GM21576 (cell line): ENCODE data around the gene C1QTNF3.
"Not testable (repeated sequence)": the region's sequence is repeated elsewhere in the genome, so short reads cannot be mapped to it uniquely, and the experiment has no call there.

ENCODE experiments used
- ATAC-seq: cut with Tn5 transposase; IDR thresholded peaks from one replicate; pipeline ENCODE4 v1.9.1; 2021; ENCODE audit warnings: mild to moderate bottlenecking, moderate library complexity; ENCODE audit not compliant: unreplicated experiment

C1QTNF3 gene, protein sequence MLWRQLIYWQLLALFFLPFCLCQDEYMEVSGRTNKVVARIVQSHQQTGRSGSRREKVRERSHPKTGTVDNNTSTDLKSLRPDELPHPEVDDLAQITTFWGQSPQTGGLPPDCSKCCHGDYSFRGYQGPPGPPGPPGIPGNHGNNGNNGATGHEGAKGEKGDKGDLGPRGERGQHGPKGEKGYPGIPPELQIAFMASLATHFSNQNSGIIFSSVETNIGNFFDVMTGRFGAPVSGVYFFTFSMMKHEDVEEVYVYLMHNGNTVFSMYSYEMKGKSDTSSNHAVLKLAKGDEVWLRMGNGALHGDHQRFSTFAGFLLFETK

DNA sequence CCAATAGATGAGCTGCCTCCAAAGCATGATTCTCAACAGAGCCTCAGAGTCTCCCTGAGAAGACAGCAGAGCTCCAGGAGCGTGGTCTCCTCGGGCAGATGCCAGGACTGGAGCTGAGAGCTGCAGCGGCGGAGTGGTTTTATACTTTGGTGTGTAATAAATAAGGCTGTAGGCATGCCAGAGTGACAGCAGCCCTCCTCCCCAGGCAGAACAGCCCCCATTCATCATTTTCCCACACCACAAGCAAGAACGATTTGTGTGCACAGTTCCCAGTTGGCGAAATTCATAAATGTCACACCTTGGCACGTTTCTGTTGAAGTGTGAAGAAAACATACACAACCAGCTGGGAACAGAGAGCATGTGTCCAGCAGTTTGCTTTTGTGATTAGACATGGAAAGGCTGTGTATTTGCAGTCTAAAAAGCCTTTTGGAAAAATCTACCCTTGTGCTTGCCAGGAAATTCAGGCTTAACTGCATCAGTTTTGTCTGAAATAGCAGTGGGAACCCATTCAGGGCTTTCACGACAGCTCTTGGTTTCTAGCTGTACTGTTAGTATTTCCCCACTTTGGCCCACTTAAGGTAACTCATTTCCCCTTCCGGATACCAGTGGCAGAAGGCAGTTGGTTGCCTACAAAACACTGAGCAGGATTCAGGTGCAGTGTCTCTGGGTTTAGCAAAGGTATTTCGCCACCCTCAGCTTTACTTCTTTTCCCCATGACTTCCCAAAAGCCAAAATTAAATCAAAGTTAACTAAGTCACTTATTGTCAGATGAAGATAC lies at the start of gene C1QTNF3:
C1QTNF3 (minus strand) TSS at position 115 of the 778 bp plus-strand sequence; CDS start at position 27, 88 bp downstream.
- ATAC-seq = no peak

DNA sequence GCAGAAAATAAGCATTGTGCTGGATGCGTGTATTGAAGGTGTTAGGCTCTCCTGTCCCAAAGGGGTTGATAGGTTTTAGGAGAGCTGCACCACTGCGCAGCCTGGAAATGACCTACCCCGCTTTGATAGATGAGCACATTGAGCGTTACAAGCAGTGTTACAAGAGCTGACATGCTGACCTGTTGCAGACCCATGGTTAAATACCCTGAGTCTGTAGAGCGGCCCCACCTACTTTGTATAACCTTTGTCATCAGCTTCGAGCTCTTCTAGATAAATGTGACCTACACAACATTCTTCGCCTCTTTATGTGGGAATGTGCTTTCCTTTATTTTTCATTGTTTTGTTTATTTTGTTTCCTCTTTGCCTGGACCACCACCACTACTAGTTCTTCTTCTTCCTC lies 48.0 kb upstream of the C1QTNF3 start:
- ATAC-seq = not testable (repeated sequence)

DNA sequence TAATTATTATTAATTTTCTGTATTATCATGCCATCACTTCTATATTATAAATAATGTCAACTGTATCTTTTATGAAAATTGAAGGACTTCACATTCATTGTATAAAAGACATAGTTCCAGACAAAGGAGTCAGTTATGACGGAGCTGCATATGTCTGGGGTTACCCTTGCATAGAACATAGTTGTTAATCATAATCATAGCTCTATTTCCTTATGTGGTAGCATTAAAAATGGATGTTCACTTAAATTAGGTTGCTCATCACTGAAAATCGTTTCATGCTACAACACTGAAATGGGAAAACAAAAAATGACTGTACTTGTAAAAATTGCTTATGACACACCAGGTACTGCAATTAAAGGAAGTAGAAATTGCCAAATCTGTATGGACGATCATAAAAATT lies 46.8 kb upstream of the C1QTNF3 start:
- not testable (repeated sequence) for ATAC-seq

DNA sequence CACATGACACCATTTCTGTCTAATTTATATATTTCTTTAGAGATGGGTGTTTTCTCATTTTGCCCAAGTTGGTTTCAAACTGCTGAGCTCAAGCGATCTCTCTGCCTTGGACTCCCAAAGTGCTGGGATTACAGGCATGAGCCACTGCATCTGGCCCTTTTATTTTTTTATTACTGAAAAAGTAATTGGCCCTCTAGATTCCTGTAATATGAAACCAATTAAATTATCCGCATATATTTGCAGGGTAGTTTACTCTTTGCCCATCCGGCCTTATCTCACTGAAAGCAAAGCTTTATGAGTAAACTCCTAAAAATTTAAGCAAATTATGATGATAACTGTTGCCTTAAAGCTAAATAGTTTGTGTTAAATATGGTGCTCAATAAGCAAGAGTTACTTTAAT lies 44.7 kb upstream of the C1QTNF3 start:
- not testable (repeated sequence) for ATAC-seq

DNA sequence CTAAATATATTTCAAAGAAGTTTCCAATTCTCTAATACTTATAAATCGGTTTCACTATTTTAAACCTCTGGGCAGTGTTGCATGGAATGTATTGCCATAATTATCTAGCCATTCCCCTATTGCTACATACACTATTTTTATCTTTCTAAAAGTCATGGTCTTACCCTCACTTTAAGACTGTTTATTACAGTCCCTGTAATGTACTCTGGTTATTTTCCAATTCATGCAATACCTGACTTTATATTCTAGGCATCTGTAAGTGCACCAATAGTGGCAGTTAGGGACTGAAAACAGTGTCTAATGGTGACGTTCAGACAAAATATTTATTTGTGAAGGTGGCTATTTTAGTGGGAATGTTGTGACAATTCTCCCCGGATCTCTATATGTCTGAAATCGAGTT lies 40.9 kb upstream of the C1QTNF3 start:
- not testable (repeated sequence) for ATAC-seq

DNA sequence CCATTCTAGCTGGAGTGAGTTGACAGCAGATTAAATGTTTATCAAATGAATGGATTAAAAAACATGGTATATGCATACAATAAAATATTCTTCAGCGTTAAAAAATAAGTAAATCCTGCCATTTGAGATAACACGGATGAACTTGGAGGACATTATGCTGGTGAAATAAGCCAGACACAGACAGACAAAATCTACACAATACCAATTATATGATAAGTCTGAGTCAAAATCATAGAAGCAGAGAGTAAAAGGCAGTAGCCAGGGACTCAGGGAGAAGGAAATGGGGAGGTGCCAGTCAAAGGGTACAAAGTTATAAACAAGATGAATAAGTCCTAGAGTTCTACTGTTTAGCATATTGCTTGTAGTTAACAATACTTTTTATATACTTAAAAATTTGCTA lies 36.5 kb upstream of the C1QTNF3 start:
- not testable (repeated sequence) for ATAC-seq

DNA sequence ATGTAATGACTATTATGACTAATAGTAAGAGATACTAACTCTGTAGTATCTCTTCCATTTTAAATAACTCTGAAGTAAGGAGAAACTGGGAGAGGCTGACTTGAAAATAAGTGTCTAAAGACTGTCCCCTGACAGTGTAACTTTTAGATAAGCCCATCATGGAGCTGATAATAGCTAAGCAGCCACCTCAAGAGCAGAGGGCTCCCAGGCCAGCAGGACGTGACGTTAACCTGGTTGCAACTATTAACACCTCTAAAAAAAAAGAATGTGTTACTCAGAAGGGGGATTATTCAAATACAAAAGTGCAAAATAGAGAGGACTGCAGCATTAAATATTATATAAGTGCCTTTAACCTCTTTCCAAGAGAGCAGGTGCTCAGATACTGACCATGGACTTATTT lies 34.6 kb upstream of the C1QTNF3 start:
- ATAC-seq = not testable (repeated sequence)

DNA sequence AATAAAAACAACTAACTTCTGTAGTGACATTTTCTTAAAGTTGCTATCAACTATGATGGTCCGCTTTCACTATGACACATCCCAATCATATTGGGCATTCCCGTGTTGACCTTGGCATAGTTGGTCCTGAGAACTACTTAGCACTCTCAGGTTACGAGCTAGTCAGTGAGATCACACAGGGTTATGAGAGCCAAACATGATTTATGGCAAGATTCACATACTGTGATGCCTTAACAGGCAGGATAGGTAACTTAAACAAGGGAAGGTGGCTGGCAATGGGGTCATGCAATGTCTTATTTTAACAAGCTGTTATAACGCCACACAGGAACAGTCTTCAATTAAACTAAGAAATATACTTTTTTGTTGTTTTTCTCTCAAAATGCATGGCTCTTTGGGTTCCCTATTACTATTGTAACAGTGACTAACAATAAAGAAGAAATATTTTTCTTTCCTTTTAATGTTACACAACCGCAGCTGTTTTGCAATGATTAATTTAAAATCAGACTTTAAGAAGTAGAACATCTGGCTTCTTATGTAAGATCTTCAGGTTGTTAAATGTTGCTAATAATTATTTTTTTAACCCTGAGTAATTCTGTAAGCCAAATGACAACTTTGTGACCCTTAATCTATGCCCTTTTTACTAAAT lies 33.8 kb upstream of the C1QTNF3 start:
- ATAC-seq = not testable (repeated sequence)

DNA sequence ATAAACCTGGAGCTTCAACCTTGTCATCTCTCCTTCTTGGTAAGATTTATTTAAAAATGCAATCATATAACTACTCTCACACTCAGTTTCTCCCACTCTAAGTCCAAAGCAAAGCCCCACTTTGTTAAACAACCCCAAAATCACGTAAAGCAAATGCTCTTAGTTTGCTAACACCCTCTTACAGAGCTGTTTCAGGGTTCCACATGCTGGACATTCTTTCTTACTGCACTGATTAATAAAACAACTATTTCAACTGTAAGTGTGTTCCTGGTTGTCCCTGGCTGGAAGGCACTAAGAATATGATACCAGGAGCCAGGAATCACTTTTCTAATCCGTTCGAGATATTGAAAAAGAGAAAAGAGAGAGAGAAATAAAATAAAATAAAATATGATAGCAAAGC lies 31.5 kb upstream of the C1QTNF3 start:
- not testable (repeated sequence) for ATAC-seq

DNA sequence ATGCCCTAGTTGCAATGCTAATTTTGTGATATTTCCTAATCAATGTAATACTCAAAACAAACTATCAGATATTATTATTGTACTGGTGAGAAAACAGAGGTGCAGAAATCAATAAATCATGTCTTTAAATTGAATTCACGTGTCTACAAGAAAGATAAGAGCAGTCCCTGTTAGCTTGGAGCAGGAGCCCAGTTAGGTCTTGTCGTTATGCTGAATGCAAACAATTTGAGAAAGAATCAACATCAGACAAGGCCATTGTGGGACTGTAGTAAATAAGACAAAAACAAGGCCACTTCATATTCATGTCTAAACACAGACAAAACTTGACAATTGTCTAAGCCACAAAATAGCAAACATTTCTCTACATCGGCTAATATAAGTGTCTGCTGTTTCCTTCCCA lies 31.1 kb upstream of the C1QTNF3 start:
- ATAC-seq = not testable (repeated sequence)

DNA sequence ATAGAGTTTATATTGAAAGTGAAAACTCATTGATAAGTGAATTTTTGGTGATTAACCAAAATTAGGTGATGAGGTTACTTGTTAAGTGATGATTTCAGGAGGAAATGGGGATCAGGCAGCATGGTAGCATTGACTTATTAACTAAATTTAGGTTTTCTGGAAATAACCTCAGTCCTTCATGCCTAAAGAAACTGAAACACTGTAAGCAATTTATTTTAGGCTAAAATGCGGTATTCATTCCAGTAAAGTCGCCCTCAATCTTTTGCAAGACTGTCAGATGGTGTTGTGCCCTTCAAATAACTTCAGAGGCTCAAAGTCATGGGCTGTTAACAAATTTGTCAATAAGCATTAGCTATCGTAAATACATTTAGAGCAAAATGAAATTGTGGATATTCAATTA lies 27.6 kb upstream of the C1QTNF3 start:
- ATAC-seq = not testable (repeated sequence)

DNA sequence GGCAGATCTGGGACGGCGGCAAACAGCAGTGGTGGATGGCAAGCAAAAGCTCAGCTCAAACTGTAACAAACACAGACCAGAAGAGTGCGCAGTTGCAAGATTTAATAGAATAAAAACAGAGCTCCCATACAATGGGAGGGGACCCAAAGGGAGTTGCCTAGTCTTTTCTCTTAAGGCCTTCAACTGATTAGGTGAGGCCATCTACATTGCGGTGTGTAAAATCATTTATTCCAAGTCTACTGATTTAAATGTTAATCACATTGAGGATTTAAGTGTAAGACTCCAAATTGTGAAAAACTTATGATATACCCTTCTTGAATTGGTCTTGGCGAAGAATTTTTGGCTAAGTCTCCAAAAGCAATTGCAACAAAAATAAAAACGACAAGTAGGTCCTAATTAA lies 21.6 kb upstream of the C1QTNF3 start:
- ATAC-seq = no peak

DNA sequence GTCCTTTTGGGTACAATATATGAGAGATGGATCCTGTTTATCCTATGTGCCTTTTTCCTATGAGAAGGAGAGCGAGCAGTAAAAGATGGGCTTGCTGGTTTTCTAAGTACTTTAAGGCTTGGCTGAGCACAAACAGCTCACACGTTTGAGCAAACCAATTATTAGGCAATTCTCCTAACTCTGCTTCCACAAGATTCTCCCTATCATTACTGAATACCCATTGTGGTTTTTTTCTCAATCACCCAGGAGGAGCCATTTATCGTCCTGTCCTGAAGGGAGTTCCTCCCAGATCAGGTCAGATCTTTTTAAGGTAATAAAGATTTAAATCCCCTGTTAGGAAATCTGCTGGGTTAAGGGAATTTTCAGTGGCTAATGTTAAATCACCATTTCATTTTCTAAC lies 19.4 kb upstream of the C1QTNF3 start:
- ATAC-seq = no peak

DNA sequence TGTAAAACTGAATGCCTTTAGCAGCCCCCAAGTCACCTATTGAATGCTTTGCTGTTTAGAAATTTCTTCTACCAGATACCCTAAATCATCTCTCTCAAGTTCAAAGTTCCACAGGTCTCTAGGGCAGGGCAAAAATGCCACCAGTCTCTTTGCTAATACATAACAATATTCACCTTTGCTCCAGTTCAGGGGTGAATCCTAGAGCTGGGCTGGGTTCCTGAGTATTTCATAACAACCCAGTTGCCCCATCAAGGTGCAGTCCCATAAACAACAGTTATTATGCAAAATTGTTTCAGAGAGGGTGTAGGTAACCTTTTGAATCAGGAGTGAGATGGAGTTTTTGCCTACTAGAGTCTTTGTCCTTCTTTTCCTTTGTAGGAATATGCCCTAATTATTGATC lies 19.0 kb upstream of the C1QTNF3 start:
- ATAC-seq = no peak

DNA sequence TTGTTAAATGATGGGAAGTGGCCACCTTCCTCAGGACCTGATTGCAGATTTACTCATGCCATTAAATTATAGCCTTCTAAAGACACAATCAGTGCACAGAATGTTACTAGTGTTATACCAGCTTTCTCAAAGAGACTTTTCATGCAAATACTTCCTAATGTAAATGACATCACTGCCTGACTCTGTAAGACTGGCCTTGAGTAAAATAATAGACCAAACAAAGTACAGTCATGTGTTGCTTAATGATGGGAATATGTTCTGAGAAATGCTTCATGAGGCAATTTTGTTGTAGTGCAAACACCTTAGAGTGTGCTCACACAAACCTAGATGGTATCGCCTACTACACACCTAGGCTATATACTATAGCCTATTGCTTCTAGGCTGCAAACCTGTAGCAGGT lies 17.0 kb upstream of the C1QTNF3 start:
- ATAC-seq = no peak

DNA sequence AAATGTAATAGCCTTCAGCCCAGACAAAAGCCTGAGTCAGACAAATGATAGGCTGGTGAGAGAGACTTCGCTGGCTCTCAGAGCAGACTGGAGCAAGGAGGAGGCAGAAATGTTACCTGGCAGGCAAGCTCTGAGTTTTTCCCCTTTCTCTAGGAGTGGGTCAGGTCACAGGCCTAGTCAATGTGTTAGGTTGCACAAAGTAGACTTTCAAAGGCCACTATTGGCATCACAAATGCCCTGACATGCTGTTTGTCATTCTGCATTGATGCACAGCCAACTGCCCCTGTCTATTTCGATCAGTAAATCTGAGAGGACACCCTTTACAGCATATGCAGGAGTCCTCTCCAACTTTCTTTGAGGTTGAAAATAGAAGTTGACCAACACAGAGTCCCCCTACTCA lies 15.5 kb upstream of the C1QTNF3 start:
- ATAC-seq = no peak

DNA sequence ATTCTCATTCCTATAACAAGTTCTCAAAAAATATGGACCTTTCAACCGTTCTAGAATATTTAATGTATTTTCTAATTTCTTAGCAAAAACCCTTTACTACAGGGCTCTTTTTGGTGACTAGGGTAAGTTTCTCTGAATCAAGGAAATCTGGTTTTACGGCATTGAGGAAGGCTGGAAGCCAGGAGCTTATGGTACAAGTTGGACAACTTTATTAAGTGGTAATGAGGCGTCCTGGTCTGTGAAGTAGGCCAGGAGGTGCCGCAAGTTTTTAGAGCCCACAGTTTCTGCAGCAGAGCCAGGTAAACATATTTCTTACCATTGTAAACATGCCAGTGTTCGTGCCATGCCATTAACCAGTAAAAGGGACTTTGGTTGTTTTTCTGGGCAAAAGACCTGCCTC lies 14.6 kb upstream of the C1QTNF3 start:
- no peak for ATAC-seq

DNA sequence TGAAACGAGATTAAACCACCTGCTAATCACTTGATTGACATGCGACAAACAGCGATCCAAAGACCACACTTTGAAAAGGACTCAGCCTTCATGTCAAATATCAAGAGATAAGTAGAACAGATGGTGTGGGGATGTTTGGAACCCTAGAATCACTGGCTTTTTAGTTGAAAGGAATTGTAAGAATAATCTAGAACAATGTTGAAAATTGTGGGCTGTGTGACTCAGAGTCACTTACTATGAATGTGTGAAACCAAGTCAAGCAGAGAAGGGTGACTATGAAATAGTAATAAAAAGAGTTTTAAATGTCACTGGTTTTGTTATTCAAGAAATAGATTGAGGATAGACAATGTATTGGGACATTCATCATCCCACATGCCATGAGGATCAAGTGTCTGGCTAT lies 14.1 kb upstream of the C1QTNF3 start:
- ATAC-seq = no peak

DNA sequence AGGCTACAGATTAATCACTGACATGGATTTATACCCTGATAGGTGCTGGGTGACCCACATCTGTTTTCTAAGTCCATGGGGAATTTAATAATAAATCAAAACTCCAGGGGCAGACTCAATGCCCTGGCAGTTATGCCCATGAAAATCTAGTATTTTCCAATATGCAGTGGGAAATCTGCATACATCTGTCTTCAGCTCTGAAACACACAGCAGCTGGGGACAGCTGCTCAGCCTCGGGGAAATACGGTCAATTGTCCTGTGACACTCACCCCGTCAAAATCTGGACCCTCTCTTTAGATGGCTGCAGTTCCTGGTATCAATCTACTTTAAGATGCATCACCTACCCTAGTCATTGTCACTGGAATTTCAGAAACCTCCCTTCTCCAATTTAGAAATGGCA lies 12.7 kb upstream of the C1QTNF3 start:
- no peak for ATAC-seq

DNA sequence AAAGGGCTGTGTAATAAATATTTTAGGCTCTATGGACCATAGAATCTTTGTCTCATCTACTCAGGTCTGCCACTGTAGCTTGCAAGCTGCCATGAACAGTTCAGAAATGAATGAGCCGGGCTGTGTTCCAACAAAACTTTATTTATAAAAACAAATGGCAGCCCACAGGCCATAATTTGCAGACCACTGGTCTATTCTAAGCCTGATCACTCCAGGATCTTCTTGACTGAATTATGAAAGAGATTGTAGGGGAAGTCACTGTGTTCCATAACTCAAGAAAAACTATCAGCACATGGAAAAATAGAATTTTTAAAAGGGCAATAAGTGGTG lies 11.4 kb upstream of the C1QTNF3 start:
- no peak for ATAC-seq

DNA sequence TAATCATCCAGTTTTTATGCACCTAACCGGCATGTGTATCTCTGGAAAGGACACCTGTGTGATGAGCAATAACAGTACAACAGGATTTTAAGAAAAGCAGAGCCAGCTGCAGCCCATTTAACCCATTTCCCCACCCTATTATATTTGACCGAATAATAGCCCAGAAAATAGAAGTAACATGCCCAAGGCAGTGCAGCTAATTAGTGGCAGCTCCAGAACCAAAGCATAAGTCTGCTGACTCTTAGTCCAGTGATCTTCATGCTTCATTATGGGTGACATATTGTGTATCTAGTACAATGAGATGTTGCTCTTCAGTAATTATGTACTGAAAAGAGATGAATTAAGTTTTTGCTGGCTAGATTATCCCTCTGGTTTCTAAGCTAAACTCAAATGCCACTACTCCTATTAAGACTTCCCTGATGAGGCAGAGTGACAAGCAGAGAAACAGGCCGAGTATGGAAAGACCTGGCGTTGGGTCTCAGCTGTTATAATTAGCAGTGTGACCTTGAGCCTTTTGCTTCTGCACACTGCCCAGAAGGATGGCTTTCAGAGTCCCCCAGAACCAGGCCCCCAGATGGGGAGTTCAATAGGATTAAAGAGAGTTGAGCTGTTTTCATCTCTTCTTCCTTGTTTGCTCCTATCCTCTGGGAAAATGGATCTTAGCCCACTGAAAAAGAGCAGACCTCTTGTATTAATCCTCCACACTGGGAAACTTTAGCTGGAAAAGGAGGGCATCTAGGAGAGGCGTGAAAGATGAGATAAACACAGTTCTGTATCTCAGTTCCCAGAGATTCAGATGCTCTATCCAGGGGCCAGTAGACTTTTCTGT lies 10.8 kb upstream of the C1QTNF3 start:
- no peak for ATAC-seq
